Vagina (tissue), 2 donors: Measurements from ENCODE around the gene PTGDS.

ENCODE experiments used
- POLR2A ChIP-seq, 2 donors: fragments of 450-650 bp; IDR thresholded peaks; one replicate each; pipeline ENCODE4 v1.6.1; 2017; ENCODE audit warnings: antibody characterized with exemption in 2 of 2, mild to moderate bottlenecking in 2 of 2, moderate library complexity in 2 of 2
- POLR2AphosphoS5 ChIP-seq, 2 donors: sonication (generic); formaldehyde crosslinking; IDR thresholded peaks; one replicate each; pipeline ENCODE4 v1.9.0; 2017; ENCODE audit warnings: antibody characterized with exemption in 2 of 2, mild to moderate bottlenecking in 2 of 2, low read depth in 1 of 2; ENCODE audit not compliant: insufficient read depth in 1 of 2
- TF ChIP-seq, protein P1 (sequence below), 3 experiments: fragments of 450-650 bp in 2 of 3; fragments of 200-600 bp in 1 of 3; sonication (generic) in 1 of 3; IDR thresholded peaks; one replicate each; pipeline ENCODE4 v1.5.1; 2017 to 2019; ENCODE audit warnings: antibody characterized with exemption in 3 of 3, mild to moderate bottlenecking in 2 of 3, moderate library complexity in 2 of 3

GRCh38 chr9:136944212-136944518 is 33.1 kb upstream of the PTGDS start:
- TF ChIP-seq, protein P1, sequence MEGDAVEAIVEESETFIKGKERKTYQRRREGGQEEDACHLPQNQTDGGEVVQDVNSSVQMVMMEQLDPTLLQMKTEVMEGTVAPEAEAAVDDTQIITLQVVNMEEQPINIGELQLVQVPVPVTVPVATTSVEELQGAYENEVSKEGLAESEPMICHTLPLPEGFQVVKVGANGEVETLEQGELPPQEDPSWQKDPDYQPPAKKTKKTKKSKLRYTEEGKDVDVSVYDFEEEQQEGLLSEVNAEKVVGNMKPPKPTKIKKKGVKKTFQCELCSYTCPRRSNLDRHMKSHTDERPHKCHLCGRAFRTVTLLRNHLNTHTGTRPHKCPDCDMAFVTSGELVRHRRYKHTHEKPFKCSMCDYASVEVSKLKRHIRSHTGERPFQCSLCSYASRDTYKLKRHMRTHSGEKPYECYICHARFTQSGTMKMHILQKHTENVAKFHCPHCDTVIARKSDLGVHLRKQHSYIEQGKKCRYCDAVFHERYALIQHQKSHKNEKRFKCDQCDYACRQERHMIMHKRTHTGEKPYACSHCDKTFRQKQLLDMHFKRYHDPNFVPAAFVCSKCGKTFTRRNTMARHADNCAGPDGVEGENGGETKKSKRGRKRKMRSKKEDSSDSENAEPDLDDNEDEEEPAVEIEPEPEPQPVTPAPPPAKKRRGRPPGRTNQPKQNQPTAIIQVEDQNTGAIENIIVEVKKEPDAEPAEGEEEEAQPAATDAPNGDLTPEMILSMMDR (IDR thresholded peaks at IDR 0.05) = no peak
- TF ChIP-seq POLR2A (IDR thresholded peaks at IDR 0.05) = no peak
- TF ChIP-seq POLR2AphosphoS5 (IDR thresholded peaks at IDR 0.05; ENCODE audit: insufficient read depth in 1 of 2, low read depth in 1 of 2) = no peak
